GM12864 (cell line): ENCODE results near the gene LYAR.

Source experiments
- DNase-seq: peaks from one replicate; pipeline ENCODE4 v3.0.0-alpha.2; 2011; ENCODE audit warnings: low read depth
- H3K4me3 ChIP-seq: 2 replicates; pipeline ENCODE4 v1.5.1; 2011; ENCODE audit warnings: mild to moderate bottlenecking, low read depth, low read length, control low read depth
- CTCF ChIP-seq: IDR thresholded peaks from 2 replicates; pipeline ENCODE4 v1.5.1; 2011; ENCODE audit warnings: low read depth, mild to moderate bottlenecking, moderate library complexity, low read length, control low read depth, inconsistent platforms; ENCODE audit errors: missing control alignments

The LYAR gene

GRCh38 chr4:4330794-4331193, 40.8 kb upstream of the LYAR start:
- no peak overlapping the region for H3K4me3 ChIP-seq
- TF ChIP-seq CTCF, result no peak
- DNase-seq, result no peak

GRCh38 chr4:4329496-4329895, 39.5 kb upstream of the LYAR start:
- no peak for TF ChIP-seq CTCF
- no peak overlapping the region for H3K4me3 ChIP-seq
- no peak for DNase-seq

DNA sequence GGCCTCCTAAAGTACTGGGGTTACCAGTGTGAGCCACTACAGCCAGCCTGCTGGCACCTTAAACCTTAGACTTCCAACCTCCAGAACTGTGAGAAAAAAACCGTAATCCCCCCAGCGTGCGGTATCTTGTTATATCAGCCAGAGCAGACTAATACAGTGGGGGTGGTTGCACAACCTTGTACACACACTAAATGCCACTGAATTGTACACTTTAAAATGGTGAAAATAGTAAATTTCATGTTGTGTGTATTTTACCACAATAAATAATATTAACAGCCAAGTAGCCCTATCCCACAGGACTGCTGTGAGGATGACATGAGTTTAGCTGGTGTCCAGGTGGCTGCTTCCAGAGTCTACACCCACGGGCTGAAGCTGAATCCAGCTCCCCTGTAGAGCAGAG, 38.9 kb upstream of the LYAR start:
- TF ChIP-seq CTCF, result no peak
- H3K4me3 ChIP-seq, result no peak overlapping the region
- no peak for DNase-seq

DNA sequence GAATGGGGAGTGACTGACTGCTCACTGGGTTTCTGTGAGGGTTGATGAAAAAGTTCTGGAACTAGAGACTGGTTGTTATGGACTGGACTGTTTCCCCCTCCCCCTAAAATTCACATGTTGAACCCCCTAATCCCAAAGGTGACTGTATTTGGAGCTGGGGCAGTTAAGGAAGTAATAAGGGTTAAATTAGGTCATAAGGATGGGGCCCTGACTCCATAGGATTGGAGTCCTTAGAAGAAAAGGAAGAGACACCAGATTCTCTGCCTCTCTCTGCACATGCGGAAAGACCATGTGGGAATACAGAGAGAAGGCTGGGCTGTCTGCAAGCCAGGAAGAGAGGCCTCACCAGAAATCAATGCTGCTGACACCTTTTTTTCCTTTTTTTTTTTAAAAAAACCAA, 38.3 kb upstream of the LYAR start:
- no peak overlapping the region for H3K4me3 ChIP-seq
- TF ChIP-seq CTCF, result no peak
- DNase-seq, result no peak

GRCh38 chr4:4327652-4328121, 37.7 kb upstream of the LYAR start:
- H3K4me3 ChIP-seq, result no peak overlapping the region
- DNase-seq, result no peak
- peak; percentile 49 for TF ChIP-seq CTCF

DNA sequence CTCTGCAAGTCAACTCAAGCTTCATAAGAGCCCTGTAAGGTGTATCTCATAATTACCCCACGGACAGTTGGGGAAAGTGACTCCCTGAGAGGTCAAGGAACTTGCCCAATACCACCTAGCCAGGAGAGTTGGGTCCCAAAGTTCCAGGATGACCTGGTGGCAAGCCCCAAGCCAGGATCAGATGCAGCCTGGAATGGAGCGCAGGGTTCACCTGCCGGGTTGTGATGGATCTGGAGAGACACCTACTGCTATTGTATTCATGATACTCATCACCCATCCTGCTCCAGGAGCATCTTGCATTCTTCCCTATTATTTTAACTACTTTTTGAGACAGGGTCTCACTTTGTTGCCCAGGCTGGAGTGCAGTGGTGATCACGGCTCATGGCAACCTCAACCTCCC, 36.2 kb upstream of the LYAR start:
- H3K4me3 ChIP-seq, result no peak overlapping the region
- no peak for TF ChIP-seq CTCF
- no peak for DNase-seq

- TF ChIP-seq CTCF, result no peak
- no peak overlapping the region for H3K4me3 ChIP-seq
- DNase-seq, result no peak
These were observed 35.4 kb upstream of the LYAR start for GRCh38 chr4:4325321-4325720.
